RPMI8226 (cell line): ENCODE results near the gene ZBTB22.
"Not testable (repeated sequence)": the region's sequence is repeated elsewhere in the genome, so short reads cannot be mapped to it uniquely, and the experiment has no call there.

Source experiments
- DNase-seq: peaks from one replicate; pipeline ENCODE4 v3.0.0-alpha.2; 2015

ZBTB22 gene

DNA sequence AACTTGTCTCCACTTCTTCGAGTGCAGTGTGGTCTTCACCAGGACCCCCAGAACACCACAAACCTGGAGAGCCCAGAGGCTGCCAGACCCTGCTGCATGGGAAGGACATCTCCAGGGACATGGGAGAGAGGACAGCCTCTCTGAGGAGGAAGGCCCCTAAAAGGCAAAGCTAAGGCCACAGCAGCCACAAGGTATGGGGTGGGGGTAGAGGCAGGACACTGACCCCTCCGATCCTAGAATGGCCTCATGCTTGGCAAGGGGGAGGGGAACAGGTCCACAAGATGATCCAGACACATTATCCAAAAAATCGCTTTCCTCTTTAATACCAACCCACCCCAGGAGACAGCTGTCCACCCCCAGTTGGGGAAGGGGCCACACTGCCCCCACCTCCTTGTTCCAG is 38.7 kb downstream of the ZBTB22 start:
- no peak for DNase-seq

DNA sequence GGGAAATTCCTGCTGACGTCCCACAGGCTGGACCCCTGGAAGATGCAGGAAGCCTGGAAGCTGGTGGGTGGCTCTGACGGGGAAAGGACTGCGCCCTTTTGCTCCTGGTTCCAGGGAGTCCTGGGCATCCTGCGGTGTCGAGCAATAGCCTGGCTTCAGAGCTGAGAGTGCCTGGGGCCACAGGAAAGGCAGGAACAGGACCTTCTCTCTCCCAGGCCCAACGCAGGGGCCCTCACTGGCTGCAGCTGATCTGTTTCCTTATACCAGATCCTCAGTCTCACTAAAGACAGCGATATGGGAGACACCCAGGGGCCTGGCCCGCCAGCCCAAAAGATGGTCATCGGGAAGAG is 39.2 kb downstream of the ZBTB22 start:
- no peak for DNase-seq

DNA sequence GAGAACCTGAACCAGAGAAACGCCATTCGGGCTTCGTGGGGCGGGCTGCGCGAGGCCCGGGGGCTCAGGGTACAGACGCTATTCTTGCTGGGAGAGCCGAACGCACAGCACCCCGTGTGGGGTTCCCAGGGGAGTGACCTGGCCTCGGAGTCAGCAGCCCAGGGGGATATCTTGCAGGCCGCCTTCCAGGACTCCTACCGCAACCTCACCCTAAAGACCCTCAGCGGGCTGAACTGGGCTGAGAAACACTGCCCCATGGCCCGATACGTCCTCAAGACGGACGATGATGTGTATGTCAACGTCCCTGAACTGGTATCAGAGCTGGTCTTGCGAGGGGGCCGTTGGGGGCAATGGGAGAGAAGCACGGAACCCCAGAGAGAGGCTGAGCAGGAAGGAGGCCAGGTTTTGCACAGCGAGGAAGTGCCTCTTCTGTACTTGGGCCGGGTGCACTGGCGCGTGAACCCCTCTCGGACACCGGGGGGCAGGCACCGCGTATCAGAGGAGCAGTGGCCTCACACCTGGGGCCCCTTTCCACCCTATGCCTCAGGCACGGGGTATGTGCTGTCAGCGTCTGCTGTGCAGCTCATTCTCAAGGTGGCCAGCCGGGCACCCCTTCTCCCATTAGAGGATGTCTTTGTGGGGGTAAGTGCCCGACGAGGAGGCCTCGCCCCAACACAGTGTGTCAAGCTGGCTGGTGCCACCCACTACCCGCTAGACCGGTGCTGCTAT is 39.7 kb downstream of the ZBTB22 start:
- DNase-seq: peak; percentile 35

DNA sequence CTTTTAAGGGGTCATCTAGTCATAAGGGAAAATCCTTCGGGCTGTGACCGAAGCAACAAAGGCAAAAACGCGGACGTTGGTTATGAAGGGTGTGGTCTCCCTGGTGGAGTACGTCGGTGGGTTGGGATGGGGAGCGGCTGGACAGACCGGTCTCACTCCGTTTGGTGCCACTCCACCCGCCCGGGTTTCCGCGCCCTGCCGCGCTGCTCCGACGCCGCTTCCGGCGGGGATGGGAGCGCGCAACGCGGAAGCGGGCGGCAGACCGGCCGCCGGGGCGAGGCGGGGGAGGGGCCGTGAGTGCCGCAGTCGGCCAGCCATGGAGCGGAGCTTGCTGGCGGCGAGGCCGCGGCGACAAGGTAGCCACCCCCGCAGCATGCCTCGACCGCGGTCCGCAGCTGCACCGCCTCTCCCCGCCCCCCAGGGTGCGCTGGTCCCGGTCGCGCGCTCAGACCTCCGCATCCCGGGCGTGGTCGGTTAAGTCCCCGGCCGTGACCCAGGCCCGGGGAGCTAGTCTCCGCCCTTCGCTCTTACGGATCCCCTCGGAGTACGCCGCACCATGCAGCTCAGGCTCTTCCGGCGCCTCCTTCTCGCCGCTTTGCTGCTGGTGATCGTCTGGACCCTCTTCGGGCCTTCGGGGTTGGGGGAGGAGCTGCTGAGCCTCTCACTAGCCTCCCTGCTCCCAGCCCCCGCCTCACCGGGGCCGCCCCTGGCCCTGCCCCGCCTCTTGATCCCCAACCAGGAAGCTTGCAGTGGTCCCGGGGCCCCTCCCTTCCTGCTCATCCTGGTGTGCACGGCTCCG is 40.5 kb downstream of the ZBTB22 start, which contains the start of gene B3GALT4:
Gene B3GALT4 (plus strand): TSS at position 260 of the 799 bp plus-strand sequence. CDS start 297 bp downstream, at position 557.
- peak; percentile 72 for DNase-seq

DNA sequence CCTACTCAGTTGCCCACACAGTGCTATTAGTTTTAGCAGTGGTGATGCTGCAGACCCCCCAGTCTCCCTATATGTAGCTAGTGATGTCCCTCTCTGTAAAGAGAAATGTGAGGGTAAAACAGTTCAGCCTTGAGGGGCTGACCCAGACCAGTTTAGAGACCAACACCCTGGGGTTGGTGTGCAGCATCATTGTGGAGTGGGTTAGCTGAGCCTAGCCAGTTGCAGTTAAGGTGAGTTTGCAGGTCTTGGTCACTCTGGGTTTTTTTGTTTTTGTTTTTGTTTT is 41.0 kb downstream of the ZBTB22 start:
- DNase-seq: no peak

DNA sequence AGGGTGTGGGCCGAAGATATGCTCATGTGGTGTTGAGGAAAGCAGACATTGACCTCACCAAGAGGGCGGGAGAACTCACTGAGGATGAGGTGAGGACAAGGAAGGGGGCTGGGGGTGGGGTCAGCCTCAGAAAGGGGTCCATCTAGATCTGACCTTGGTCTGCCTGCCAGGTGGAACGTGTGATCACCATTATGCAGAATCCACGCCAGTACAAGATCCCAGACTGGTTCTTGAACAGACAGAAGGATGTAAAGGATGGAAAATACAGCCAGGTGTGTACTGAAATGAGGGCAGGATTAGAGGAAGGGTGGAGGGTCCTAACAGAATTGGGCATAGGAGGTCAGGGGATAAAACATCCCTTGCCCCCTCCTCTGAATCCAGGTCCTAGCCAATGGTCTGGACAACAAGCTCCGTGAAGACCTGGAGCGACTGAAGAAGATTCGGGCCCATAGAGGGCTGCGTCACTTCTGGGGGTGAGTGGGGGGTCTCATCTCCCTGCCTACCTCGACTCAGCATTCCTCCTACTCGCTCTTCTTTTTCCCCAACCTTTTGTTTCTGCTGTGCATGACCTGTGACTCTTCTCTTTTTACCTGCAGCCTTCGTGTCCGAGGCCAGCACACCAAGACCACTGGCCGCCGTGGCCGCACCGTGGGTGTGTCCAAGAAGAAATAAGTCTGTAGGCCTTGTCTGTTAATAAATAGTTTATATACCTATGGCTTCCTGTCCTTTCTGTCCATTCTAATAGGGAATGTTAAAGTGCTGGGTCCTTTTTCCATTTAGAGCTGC is 41.6 kb downstream of the ZBTB22 start:
- DNase-seq: not testable (repeated sequence)

DNA sequence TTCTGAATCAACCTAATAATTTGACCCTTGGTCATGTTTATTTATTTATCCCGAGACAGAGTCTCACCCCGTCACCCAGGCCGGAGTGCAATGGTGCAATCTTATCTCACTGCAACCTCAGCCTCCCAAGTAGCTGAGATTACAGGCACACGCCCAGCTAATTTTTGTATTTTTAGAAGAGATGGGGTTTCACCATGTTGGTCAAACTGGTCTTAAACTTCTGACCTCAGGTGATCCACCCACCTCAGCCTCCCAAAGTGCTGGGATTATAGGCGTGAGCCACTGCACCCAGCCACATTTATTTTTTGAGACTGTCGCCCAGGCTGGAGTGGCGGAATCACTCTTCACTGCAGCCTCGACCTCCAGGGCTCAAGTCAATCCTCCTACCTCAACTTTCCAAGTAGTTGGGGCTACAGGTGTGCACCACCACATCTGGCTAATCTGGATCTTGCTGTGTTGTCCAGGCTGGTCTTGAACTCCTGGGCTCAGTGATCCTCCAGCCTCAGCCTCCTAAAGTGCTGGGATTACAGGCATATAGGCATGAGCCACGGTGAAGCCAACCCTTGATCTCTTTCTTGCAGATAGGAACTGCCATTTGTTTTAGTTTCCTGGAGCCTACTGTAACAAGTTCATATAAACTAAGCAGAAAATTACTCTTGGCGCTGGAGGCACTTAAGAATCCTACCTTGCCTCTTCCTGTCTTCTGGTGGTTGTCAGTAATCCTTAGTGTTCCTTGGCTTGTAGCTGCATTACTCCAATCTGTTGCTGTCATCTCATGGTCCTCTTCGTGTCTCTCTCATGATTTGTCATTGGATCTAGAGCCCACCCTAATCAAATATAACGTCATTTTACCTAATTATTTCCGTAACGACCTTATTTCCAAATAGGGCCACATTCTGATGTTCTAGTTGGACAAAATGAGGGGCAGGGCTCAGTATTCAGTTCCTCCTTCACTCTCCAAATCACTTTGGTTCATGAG is 43.3 kb downstream of the ZBTB22 start:
- no peak for DNase-seq

DNA sequence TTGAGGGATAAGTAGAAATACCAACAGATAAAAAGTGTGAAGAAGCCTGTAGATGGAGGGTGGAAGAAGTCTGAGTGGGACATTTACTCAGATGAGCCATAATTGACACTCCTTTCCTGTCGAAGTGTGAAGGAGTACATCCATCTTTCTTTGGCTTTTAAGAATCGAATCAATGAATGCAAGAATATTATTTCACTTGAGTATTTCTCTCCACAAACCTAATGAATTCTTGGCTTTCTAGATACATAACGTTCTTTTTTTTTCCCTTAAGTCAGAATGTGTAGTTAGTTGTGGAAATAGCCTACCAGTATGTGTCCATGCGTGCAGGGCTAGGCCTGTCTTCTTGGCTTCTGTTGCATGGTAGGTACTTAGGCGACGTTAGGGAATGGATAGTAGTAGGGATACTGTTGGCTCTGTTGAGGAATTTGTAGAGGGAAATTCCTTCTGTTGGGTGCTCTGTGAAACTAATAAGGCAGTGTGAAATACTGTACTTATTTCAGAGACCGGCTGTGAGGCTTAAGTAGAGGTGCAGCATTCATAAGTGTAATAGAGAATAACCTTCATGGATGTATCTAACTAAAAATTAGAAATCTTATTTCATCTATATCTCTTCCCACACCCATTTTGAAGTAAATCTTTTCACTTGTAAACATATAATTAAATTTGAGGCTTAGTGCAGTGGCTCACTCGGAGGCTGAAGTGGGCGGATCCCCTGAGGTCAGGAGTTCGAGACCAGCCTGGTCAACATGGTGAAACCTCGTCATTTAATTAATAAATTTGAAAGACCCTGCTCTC is 44.2 kb downstream of the ZBTB22 start:
- DNase-seq: no peak

DNA sequence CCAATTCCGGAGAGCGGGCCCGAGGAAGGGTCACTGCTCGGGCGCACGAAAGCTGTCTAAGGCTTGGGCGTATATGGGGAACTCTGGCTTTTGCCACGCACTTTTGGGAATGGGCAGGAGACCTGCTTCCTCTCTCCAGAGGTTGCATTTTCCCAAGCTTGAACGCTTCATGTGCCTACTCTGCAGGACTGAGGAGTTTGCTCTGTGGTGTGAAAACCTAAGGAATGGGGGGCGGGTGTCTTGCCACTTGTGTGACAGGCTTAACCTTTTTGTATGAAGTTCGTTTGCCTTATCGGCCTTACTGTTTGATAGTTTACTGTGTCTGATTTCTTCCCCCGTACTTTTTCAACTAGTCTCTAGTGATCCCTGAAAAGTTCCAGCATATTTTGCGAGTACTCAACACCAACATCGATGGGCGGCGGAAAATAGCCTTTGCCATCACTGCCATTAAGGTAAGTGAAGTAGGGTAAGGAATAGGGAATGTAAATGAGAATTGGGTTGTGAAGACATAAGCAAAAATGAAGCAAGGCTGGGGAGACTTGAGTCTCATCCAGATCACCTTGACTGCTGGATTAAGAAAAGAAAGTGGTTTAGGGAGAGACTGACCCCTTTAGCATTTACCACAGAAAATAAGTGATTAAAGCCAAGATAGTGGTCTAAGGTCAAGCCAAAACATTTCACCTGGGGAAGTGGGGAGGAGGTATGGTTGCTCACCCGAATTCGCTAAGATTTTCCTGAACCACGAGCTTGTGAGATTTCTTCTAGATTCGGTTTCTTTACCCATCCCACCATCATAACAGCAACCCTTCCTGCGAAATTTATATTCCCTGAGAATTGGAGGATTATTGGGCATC is 45.0 kb downstream of the ZBTB22 start:
- DNase-seq: no peak

DNA sequence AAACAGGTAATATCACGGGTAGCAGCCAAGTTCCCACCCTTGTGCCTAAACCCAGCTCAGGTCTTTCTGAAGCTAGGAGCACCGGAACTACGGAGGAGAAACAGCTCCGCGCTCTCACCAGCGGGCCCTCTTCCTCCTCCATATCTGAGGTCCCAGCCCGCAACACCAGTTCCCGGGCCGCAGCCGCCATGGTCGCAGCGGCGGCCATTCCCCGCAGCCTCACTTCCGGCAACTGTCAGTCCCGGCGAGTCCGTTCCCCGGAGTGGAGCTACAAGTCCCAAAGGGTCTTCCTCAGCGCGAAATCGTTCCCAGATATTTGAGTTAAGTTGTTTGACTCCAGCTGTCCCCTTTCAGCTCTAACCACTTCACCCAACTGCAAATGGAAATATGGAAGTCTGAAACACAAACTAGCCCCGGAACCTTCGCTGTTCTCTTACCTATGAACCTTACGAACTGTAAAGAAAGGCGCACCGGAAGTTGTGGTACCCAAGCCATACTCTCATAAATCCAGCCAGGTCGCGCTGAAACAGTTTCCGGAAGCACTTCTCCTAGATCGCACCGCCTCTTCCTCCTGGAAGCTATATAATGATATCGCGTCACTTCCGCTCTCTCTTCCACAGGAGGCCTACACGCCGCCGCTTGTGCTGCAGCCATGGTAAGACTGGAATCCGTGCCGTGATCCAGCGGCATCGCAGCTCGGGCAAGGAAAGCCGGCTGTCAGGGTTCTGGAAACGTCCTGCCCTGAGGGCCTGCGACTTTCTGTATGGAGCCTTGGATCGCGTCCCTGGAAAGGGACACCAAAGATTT is 45.9 kb downstream of the ZBTB22 start, which contains the start of the genes RPS18 and VPS52:
Gene RPS18 (plus strand): TSS at position 608 of the 807 bp plus-strand sequence. CDS start 45 bp downstream, at position 653.
Gene VPS52 (minus strand): TSS at position 409 of the 807 bp plus-strand sequence. CDS start 201 bp downstream, at position 208.
- DNase-seq: peak; percentile 99

DNA sequence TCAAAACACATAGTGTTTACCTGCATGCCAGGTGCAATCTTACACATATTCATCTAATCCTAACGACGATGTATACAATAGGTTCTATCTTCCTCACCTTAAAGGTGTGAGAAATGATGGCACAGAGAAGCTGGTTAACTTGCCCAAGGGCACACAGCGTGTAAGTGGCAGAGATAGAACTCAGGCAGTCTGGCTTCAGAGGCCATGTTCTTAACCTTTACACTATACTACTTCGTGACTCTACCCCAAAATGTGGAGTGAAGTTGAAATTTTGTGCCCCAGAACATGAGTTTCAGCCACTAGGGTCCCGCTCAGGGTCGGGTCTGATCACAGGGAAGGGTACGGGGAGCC is 46.5 kb downstream of the ZBTB22 start:
- DNase-seq: peak; percentile 30
